Kidney epithelial cell (primary cell): Measurements from ENCODE around the gene KSR1. TPM values are rescaled to one million over a fixed set of nuclear protein-coding genes. Genes with fewer than 3 reads are reported as not detected.
"Not testable (repeated sequence)": the region's sequence is repeated elsewhere in the genome, so short reads cannot be mapped to it uniquely, and the experiment has no call there.

ENCODE experiments used
- DNase-seq: peaks from one replicate; pipeline ENCODE4 v3.0.0-alpha.2; 2010; ENCODE audit warnings: low read depth
- H3K27me3 ChIP-seq: 2 replicates; pipeline ENCODE4 v1.6.0; 2011; ENCODE audit warnings: low read length; ENCODE audit not compliant: control insufficient read depth, insufficient read depth
- H3K36me3 ChIP-seq: 2 replicates; pipeline ENCODE4 v1.5.1; 2011; ENCODE audit warnings: low read length; ENCODE audit not compliant: control insufficient read depth, insufficient read depth
- H3K4me3 ChIP-seq: 2 replicates; pipeline ENCODE4 v1.5.1; 2011; ENCODE audit warnings: low read depth, mild to moderate bottlenecking, control low read depth, low read length
- CTCF ChIP-seq: IDR thresholded peaks from 2 replicates; pipeline ENCODE4 v1.5.1; 2011; ENCODE audit warnings: mild to moderate bottlenecking, moderate library complexity, low read length, control low read depth, inconsistent platforms; ENCODE audit not compliant: insufficient read depth, poor library complexity, severe bottlenecking
- total RNA-seq: library from RNA; depleted of rRNA; stranded (reverse); fragments of >200 nt; gene quantifications from 2 replicates; pipeline ENCODE4 v1.2.3, GENCODE V29; 2015

The KSR1 gene
- total RNA-seq, 1 donor from 2014 or later, result 11.2 TPM

GRCh38 chr17:27640790-27641189 is 184.5 kb downstream of the KSR1 start:
- H3K27me3 ChIP-seq, result no peaks in the 10 kb centered on the region
- H3K4me3 ChIP-seq, result no peak overlapping the region
- no peak for TF ChIP-seq CTCF
- no peak for DNase-seq
- no peaks in the 10 kb centered on the region for H3K36me3 ChIP-seq

DNA sequence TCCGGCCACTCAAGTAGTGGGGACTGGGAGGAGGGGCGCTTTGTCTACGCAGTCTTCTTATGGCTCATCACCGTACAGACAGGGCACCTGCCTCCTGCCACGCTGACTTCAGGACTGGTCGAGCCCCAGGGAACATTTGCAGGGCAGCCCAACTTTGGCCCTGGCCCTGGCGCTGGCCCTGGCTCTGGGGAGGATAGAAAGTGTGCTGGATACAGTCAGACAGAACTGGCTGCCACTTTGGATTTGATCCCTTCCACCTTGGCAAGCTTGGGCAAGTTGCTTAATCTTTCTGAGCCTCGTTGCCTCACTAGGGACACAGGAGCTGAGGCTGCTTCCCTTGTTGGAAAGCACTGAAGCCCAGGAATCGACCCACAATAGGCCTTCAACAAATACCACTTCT is 188.3 kb downstream of the KSR1 start:
- no peak overlapping the region for H3K4me3 ChIP-seq

DNA sequence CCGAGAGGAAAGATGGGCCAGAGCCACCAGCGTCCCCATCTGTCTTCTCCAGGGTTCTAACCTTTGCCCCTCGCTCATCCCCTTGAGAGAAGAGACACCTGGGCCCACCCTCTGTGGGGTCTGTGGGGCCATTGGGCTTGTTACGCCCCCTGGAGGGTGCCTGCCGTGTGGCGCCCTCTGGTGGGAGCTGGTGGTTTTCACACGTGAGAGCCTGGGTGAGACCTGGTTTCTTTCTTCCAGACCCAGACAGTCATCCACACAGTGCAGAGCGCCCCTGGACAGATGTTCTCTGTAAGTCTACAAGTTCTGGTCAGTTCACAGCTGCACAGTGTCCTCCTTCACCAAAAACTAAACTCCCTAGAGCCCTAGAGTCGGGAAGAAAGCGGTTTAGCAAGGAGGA is 189.4 kb downstream of the KSR1 start:
- H3K27me3 ChIP-seq, H3K36me3 ChIP-seq, DNase-seq, H3K4me3 ChIP-seq: not testable (repeated sequence)

More for the DNA sequence above, 188.3 kb downstream of the KSR1 start:
- no peak for DNase-seq
- H3K36me3 ChIP-seq, result no peaks in the 10 kb centered on the region
- H3K27me3 ChIP-seq, result no peaks in the 10 kb centered on the region
- TF ChIP-seq CTCF, result no peak

- no peaks in the 10 kb centered on the region for H3K36me3 ChIP-seq
- no peak for DNase-seq
- no peak overlapping the region for H3K4me3 ChIP-seq
- no peaks in the 10 kb centered on the region for H3K27me3 ChIP-seq
- TF ChIP-seq CTCF, result no peak
These were observed 190.0 kb downstream of the KSR1 start for GRCh38 chr17:27646232-27646631.

DNA sequence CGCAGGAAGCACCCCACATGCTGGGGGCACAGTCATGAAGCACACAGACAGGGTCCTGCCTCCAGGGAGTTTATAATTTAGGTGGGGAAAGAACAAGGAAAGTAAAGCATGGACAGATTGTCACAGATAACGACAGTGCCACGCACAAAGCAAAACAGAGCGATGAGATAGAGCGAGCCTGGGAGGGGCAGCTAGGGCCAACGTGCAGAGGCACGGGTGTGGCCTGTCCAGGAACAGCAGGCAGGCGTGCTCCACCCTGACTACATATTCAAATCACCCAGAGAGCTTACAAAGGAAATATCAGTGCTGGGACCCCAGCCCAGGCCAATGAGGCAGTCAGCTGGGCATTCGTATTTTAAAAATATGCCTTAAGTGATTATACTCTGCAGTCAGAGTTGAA is 191.5 kb downstream of the KSR1 start:
- H3K36me3 ChIP-seq, result no peaks in the 10 kb centered on the region
- no peak overlapping the region for H3K4me3 ChIP-seq
- DNase-seq, result no peak
- no peak for TF ChIP-seq CTCF
- H3K27me3 ChIP-seq, result no peaks in the 10 kb centered on the region

DNA sequence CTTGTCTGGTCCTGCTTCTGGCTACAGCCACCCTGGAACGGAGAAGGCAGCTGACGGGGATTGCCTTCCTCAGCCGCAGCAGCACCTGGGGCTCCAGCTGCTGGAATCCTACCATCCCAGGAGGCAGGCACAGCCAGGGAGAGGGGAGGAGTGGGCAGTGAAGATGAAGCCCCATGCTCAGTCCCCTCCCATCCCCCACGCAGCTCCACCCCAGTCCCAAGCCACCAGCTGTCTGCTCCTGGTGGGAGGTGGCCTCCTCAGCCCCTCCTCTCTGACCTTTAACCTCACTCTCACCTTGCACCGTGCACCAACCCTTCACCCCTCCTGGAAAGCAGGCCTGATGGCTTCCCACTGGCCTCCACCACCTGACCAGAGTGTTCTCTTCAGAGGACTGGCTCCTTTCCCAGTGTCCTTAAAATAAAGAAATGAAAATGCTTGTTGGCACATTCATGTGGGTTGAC is 192.9 kb downstream of the KSR1 start:
- not testable (repeated sequence) for H3K36me3 ChIP-seq, DNase-seq, H3K4me3 ChIP-seq, H3K27me3 ChIP-seq

- Histone ChIP-seq H3K27me3 (no peaks in the 10 kb centered on the region), H3K36me3 (no peaks in the 10 kb centered on the region), H3K4me3 (no peak overlapping the region)
- TF ChIP-seq CTCF, result no peak
- DNase-seq, result no peak
These were observed 193.7 kb downstream of the KSR1 start for GRCh38 chr17:27649929-27650328.
